Activated naive CD8-positive, alpha-beta T cell treated with anti-CD3 and anti-CD28 coated beads, Interleukin-2, amount 50 U/mL, for 16 hours (primary cell): ENCODE measurements around the gene LCK.

ENCODE experiments used
- DNase-seq: peaks from one replicate; pipeline ENCODE4 v3.0.0-alpha.2; 2020; ENCODE audit warnings: low read depth, low spot score

The LCK gene

GRCh38 chr1:32250893-32251716 lies at the start of gene LCK:
Gene LCK, plus strand, starts transcription at chr1:32251265. Its CDS starts 23,065 bp downstream, at chr1:32274330.
- peak; percentile 54 for DNase-seq

GRCh38 chr1:32204943-32205361 lies 46.1 kb upstream of the LCK start:
- no peak for DNase-seq

GRCh38 chr1:32205401-32206370 lies 45.4 kb upstream of the LCK start, which contains the start of gene IQCC:
Gene IQCC, plus strand, starts transcription at chr1:32205671. Its CDS starts 11 bp downstream, at chr1:32205682.
- DNase-seq, result peak; percentile 52

GRCh38 chr1:32208469-32208868 lies 42.6 kb upstream of the LCK start:
- DNase-seq, result no peak

- DNase-seq, result no peak
Observed at GRCh38 chr1:32208891-32209328, 42.2 kb upstream of the LCK start, which contains the start of gene DCDC2B. Gene DCDC2B, plus strand, starts transcription at chr1:32209089. Its CDS starts 5 bp downstream, at chr1:32209094.

- DNase-seq, result peak; percentile 39
Observed at GRCh38 chr1:32215629-32216480, 35.2 kb upstream of the LCK start.

- DNase-seq, result no peak
Observed at GRCh38 chr1:32216566-32216965, 34.5 kb upstream of the LCK start.

GRCh38 chr1:32219022-32219421 lies 32.0 kb upstream of the LCK start:
- DNase-seq, result no peak

- DNase-seq, result no peak
Observed at GRCh38 chr1:32220746-32221580, 30.1 kb upstream of the LCK start.

GRCh38 chr1:32221581-32221979 lies 29.5 kb upstream of the LCK start:
- DNase-seq, result no peak

- peak; percentile 81 for DNase-seq
Observed at GRCh38 chr1:32221980-32222755, 28.9 kb upstream of the LCK start, which contains the start of the genes EIF3I and TMEM234. Gene EIF3I, plus strand, starts transcription at chr1:32222407. Its CDS starts 35 bp downstream, at chr1:32222442. Gene TMEM234, minus strand, starts transcription at chr1:32222353. Its CDS starts 31 bp downstream, at chr1:32222322.

- DNase-seq, result no peak
Observed at GRCh38 chr1:32223683-32224082, 27.4 kb upstream of the LCK start.

GRCh38 chr1:32224285-32224684 lies 26.8 kb upstream of the LCK start:
- no peak for DNase-seq

GRCh38 chr1:32228771-32229170 lies 22.3 kb upstream of the LCK start:
- DNase-seq, result no peak

- no peak for DNase-seq
Observed at GRCh38 chr1:32231843-32232432, 19.1 kb upstream of the LCK start.

GRCh38 chr1:32232558-32233304 lies 18.3 kb upstream of the LCK start:
- no peak for DNase-seq

GRCh38 chr1:32234792-32235191 lies 16.3 kb upstream of the LCK start:
- DNase-seq, result no peak

GRCh38 chr1:32239337-32239736 lies 11.7 kb upstream of the LCK start:
- DNase-seq, result no peak
